Stimulated activated CD8-positive, alpha-beta memory T cell treated with anti-CD3 and anti-CD28 coated beads, Interleukin-12 subunit alpha, Interleukin-12 subunit beta, amount 100 ng/mL, for 24 hours (primary cell): ENCODE results near the gene KIR2DL3.

Source experiments
- DNase-seq: peaks from one replicate; pipeline ENCODE4 v3.0.0-alpha.2; 2020; ENCODE audit errors: extremely low read depth

Gene KIR2DL3

DNA sequence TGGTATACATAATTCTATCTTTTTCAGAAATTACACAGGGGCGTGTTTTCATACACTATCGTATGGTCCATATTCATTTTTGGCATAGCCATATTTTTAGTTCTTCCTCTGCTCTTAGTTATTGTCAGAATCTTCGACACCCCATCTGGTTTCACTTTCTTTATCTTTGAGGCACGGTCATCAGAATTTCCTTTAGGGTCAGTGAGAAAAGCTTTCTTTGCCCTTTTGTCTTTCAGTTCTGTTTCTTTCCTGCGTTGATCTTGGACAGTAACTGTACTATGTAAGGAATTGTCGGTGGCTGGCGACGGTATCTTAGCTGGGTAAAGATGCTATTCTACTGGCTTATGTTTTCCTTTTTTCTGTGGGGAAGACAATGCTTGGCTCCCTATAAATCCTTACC is 54.5 kb downstream of the KIR2DL3 start:
- DNase-seq = no peak

DNA sequence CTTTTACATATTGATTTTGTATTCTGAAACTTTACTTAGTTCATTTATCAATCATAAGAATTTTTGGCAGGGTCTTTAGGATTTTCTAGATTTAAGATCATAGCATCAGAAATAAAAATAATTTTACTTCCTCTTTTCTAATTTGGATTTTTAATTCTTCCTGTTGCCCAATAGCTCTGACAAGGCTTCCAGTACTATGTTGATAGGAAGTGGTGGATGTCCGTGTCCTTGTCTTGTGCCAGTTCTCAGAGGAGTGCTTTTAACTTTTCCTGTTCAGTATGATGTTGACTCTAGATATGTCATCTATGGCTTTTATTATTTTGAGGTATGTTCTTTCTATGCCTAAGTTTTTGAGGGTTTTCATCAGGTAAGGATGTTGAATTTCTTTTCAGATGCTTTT is 57.4 kb downstream of the KIR2DL3 start:
- no peak for DNase-seq
